Sigmoid colon (tissue), 7 donors: ENCODE measurements around the gene SCARF1. TPM values are rescaled to one million over a fixed set of nuclear protein-coding genes. Genes with fewer than 3 reads are reported as not detected.
A peak's percentile ranks its signal among the peaks of the same experiment; 100 is the strongest.

Experiments
- DNase-seq: peaks from one replicate; pipeline ENCODE4 v3.0.0-alpha.2; 2019
- H3K27ac ChIP-seq, 4 donors: fragments of 200-600 bp; sonication (generic); one replicate each; pipeline ENCODE4 v1.5.1; 2016 to 2019; ENCODE audit warnings: mild to moderate bottlenecking in 1 of 4
- H3K27me3 ChIP-seq, 3 donors: fragments of 200-600 bp; sonication (generic); one replicate each; pipeline ENCODE4 v1.5.1; 2019; ENCODE audit warnings: mild to moderate bottlenecking in 1 of 3
- H3K36me3 ChIP-seq, 4 donors: fragments of 200-600 bp; sonication (generic); one replicate each; pipeline ENCODE4 v1.5.1; 2016 to 2019
- H3K4me1 ChIP-seq, 4 donors: fragments of 200-600 bp; sonication (generic); one replicate each; pipeline ENCODE4 v1.5.1; 2017 to 2019
- H3K4me3 ChIP-seq, 4 donors: fragments of 200-600 bp; sonication (generic); one replicate each; pipeline ENCODE4 v1.5.1; 2017 to 2019; ENCODE audit warnings: mild to moderate bottlenecking in 2 of 4, moderate library complexity in 1 of 4
- H3K9me3 ChIP-seq, 4 donors: fragments of 200-600 bp in 3 of 4; sonication (generic) in 3 of 4; one replicate each; pipeline versions ENCODE4 v1.5.1 to v1.6.1; 2013 to 2019
- EP300 ChIP-seq, 4 donors: sonication (generic); formaldehyde crosslinking; IDR thresholded peaks; one replicate each; pipeline ENCODE4 v1.6.1; 2017; ENCODE audit warnings: antibody characterized with exemption in 4 of 4
- POLR2A ChIP-seq, 2 donors: fragments of 450-650 bp; IDR thresholded peaks; one replicate each; pipeline ENCODE4 v1.6.1; 2016; ENCODE audit warnings: antibody characterized with exemption in 2 of 2, mild to moderate bottlenecking in 2 of 2, moderate library complexity in 2 of 2
- POLR2AphosphoS5 ChIP-seq, 4 donors: sonication (generic); formaldehyde crosslinking; IDR thresholded peaks; one replicate each; pipeline ENCODE4 v1.6.1; 2017; ENCODE audit warnings: antibody characterized with exemption in 4 of 4
- WGBS, 2 donors: extraction: QIAGEN DNeasy Blood & Tissue Kit; methylation state at CpG; one replicate each; pipeline ENCODE4 v1.1.7; 2013; 5-methylcytosine and 5-hydroxymethylcytosine counted together
- intact Hi-C: fragments of 100-400 bp; cut with DNase I; formaldehyde crosslinking; loops from one replicate; pipeline ENCODE4 v1.15.1; 2023
- polyA plus RNA-seq, 3 donors: library from polyadenylated mRNA; stranded (reverse); fragments of 200-250 nt; gene quantifications; one replicate each; pipeline ENCODE4 v1.2.3, GENCODE V29; 2013
- total RNA-seq, 4 donors: library from RNA; depleted of rRNA; stranded (reverse); fragments of >200 nt; gene quantifications; one replicate each; pipeline ENCODE4 v1.1.0, GENCODE V29; 2016
- TF ChIP-seq, protein P1 (sequence below), 4 experiments: fragments of 450-650 bp in 3 of 4; fragments of 200-600 bp in 1 of 4; IDR thresholded peaks; one replicate each; pipeline ENCODE4 v1.5.1; 2016 to 2019; ENCODE audit warnings: antibody characterized with exemption in 4 of 4, mild to moderate bottlenecking in 3 of 4, moderate library complexity in 2 of 4
- donor health status: healthy with polysubstance abuse.
- donor health status: Bipolar disorder and iron deficiency.
- donor health status: healthy.

SCARF1 gene
- total and polyA plus RNA-seq, 7 donors: 2.1 to 10.2 (median 5.4) TPM

DNA sequence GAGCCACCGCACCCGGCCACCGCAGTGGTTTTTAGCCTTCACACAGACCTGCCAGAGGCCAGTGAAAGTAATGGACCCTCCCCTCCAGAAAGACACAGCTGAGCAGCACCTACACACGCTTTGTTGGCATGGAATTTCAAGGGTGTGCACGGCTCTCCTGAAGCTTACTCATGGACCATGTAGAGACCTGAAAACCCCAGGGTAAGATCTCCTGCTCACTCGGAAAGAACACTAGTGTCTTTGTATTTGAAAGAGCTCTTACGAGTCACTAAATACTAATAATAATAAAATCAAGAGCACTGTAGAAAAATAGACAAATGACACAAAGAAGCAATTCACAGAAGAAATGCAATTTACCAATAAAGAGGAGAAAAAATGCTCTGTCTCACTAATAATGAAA is 36.9 kb downstream of the SCARF1 start:
- TF ChIP-seq POLR2A (IDR thresholded peaks at IDR 0.05): no peak
- Histone ChIP-seq H3K4me1 (peaks cover 0 to 14% (median 9%) of the 10 kb centered on the region in 4 donors), H3K36me3 (peaks cover 0 to 10% (median 0%) of the 10 kb centered on the region in 4 donors), H3K4me3 (no peak overlapping the region), H3K9me3 (no peaks in the 10 kb centered on the region), H3K27me3 (no peaks in the 10 kb centered on the region), H3K27ac (peak overlapping the region in 1 of 4 donors; percentile 58)
- DNase-seq: no peak
- WGBS, 2 donors: 94% methylated on average over 7 of the region's 7 CpGs
- intact Hi-C loops: no loop called here

DNA sequence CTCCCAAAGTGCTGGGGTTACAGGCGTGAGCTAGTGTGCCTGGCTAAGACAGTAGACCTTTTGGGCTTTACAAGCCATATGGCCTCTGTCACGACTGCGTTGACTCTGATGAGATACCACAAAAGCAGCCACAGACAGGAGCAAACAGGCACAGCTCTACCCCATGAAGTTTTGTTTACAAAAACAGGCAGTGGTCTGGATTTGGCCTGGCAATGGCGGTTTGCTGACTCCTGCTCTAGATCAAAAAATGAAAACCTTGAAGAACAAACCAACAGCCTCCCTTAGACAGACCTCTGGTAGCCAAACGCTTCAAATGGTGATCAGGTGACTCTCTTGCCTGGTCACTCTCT is 37.6 kb downstream of the SCARF1 start:
- TF ChIP-seq, protein P1, sequence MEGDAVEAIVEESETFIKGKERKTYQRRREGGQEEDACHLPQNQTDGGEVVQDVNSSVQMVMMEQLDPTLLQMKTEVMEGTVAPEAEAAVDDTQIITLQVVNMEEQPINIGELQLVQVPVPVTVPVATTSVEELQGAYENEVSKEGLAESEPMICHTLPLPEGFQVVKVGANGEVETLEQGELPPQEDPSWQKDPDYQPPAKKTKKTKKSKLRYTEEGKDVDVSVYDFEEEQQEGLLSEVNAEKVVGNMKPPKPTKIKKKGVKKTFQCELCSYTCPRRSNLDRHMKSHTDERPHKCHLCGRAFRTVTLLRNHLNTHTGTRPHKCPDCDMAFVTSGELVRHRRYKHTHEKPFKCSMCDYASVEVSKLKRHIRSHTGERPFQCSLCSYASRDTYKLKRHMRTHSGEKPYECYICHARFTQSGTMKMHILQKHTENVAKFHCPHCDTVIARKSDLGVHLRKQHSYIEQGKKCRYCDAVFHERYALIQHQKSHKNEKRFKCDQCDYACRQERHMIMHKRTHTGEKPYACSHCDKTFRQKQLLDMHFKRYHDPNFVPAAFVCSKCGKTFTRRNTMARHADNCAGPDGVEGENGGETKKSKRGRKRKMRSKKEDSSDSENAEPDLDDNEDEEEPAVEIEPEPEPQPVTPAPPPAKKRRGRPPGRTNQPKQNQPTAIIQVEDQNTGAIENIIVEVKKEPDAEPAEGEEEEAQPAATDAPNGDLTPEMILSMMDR (IDR thresholded peaks at IDR 0.05): no peak
- no peak for TF ChIP-seq POLR2A (IDR thresholded peaks at IDR 0.05)
- no peak for TF ChIP-seq EP300 (IDR thresholded peaks at IDR 0.05)
- TF ChIP-seq POLR2AphosphoS5 (IDR thresholded peaks at IDR 0.05): no peak
- 83 to 90% methylated on average over 5 of the region's 5 CpGs for WGBS, 2 donors
- H3K4me3 ChIP-seq: no peak overlapping the region
- no peak for DNase-seq
- H3K27ac ChIP-seq: peak overlapping the region; percentile 42 to 58 (median 54)
- no peaks in the 10 kb centered on the region for H3K9me3 ChIP-seq
- H3K27me3 ChIP-seq: no peaks in the 10 kb centered on the region
- H3K36me3 ChIP-seq: peaks cover 0 to 8% (median 0%) of the 10 kb centered on the region in 4 donors
- H3K4me1 ChIP-seq: peaks cover 0 to 14% (median 9%) of the 10 kb centered on the region in 4 donors
- intact Hi-C loops: no loop called here

DNA sequence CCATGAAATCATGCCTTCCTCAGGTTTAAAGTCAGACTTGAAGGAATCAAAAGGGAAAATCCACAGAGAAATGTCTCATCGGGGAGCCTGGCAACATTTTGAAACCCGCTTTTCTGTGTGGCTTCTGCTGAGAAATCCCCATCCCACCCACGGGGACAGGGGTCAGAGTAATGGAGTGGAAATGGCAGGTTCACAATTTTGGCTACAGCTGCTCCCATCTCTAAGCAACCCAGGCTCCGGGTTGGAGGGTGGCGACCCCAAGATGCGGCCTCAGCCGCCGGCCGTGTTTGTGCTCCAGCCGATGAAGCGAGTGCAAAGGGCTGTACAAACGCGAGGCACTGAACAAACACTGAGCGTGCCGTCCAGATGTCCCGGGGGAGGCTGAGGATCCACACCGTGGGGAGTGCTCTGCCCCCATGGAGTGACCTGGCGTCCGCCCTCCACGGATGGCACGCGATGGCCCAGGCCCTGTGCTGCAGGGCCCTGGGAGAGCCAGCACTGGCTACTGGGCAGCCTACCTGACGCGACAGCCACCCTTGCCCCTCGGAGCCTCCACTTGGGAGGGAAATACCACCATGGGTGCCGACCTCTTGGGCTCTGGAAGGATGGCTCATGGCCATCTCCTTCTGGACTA is 39.1 kb downstream of the SCARF1 start:
- Histone ChIP-seq H3K9me3 (no peaks in the 10 kb centered on the region), H3K36me3 (no peaks in the 10 kb centered on the region), H3K27ac (peak overlapping the region; percentile 24 to 58 (median 50)), H3K4me3 (no peak overlapping the region), H3K27me3 (no peaks in the 10 kb centered on the region), H3K4me1 (peaks cover 0 to 14% (median 9%) of the 10 kb centered on the region in 4 donors)
- intact Hi-C loops: no loop called here
- 84 to 85% methylated on average over 26 of the region's 26 CpGs for WGBS, 2 donors
- no peak for DNase-seq
- TF ChIP-seq EP300 (IDR thresholded peaks at IDR 0.05) (no peak), POLR2AphosphoS5 (IDR thresholded peaks at IDR 0.05) (no peak), POLR2A (IDR thresholded peaks at IDR 0.05) (no peak)
- TF ChIP-seq, protein P1 (IDR thresholded peaks at IDR 0.05): no peak

DNA sequence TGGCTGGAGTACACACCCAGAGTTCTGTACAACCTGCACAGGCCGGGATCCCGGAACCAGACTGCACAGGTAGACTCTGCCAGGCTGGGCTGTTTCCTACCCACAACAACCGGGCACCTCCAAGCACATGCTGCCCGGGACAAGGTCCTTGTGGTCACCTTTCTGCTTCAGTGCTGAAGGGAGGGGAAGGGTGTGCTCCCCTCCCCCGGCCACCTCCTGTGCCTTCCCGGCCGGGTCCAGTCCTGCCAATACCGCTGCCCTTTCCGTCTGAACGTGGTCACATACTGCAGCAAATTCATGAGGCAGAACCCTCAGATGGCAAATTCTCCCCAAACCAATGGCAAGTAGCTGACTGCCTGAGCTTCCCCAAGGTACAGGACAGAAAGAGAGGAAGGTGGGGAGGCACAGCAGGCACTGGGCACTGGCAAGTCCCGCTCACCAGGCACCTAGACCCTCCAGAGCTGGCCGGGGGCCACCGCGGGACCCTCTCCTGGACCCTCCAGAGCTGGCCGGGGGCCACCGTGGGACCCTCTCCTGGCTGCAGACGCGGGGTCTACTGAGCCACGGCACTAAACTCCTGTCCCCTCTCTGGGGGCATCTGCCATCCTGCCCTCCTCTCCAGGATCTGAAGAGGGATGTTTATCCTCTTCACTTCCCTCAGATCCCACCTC is 39.7 kb downstream of the SCARF1 start:
- DNase-seq: no peak
- Histone ChIP-seq H3K4me3 (no peak overlapping the region), H3K36me3 (no peaks in the 10 kb centered on the region), H3K9me3 (no peaks in the 10 kb centered on the region), H3K27ac (no peak overlapping the region), H3K27me3 (no peaks in the 10 kb centered on the region), H3K4me1 (peaks cover 0 to 14% (median 9%) of the 10 kb centered on the region in 4 donors)
- TF ChIP-seq EP300 (IDR thresholded peaks at IDR 0.05): no peak
- TF ChIP-seq, protein P1 (IDR thresholded peaks at IDR 0.05): no peak
- TF ChIP-seq POLR2AphosphoS5 (IDR thresholded peaks at IDR 0.05): no peak
- no peak for TF ChIP-seq POLR2A (IDR thresholded peaks at IDR 0.05)
- intact Hi-C loops: no loop called here
- WGBS, 2 donors: 91 to 93% methylated on average over 19 of the region's 19 CpGs

DNA sequence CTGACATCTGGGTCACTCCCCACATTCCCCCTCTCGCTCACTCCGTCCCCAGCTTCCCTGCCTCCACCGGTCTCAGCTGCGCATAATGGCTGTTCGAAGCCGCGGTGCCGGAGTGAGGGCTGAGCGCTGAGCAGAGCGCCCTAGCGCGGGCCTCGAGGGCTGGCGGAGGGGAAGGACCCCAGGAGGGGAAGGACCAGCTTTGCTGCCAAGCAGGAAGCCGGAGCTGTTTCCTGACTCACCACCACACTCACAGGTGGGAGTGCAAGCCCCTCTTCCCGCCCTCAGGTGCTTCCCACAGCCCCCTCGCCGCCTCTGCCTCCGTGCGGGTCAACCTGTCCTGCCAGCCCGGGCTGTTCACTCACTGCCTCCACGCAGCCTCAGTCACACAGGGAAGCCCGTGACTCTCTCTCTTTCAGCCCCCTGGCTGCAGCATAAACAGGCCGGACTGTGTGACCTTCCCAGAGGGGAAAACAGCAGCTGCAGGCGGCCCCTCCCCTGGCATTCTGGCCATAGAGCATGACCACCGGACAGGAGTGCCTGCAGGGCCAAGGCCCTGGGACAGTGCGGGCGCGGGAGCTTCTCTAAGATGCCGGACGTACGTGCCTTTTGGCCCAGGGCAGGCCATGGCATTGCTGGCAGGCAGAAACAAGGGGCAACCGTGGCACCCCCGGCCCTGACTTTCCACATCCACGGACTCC is 40.6 kb downstream of the SCARF1 start:
- 65 to 91% methylated on average over 35 of the region's 35 CpGs for WGBS, 2 donors
- TF ChIP-seq POLR2A (IDR thresholded peaks at IDR 0.05) (no peak), POLR2AphosphoS5 (IDR thresholded peaks at IDR 0.05) (no peak), EP300 (IDR thresholded peaks at IDR 0.05) (no peak)
- TF ChIP-seq, protein P1 (IDR thresholded peaks at IDR 0.05): no peak
- intact Hi-C loops: no loop called here

More for the DNA sequence above, 40.6 kb downstream of the SCARF1 start:
- H3K27ac ChIP-seq: no peak overlapping the region
- H3K4me1 ChIP-seq: peaks cover 0 to 14% (median 9%) of the 10 kb centered on the region in 4 donors
- no peaks in the 10 kb centered on the region for H3K9me3 ChIP-seq
- DNase-seq: no peak
- H3K36me3 ChIP-seq: no peaks in the 10 kb centered on the region
- no peak overlapping the region for H3K4me3 ChIP-seq
- no peaks in the 10 kb centered on the region for H3K27me3 ChIP-seq
